HL-60 (cell line): ENCODE measurements around the gene NPHP4.

Experiments used
- DNase-seq, 2 experiments: peaks; one replicate each; pipeline ENCODE4 v3.0.0-alpha.2; 2010 to 2020; ENCODE audit warnings: low read depth in 1 of 2, low spot score in 1 of 2
- H3K27ac ChIP-seq: fragments of 250-450 bp; sonication (Bioruptor Pico); replicated peaks from 2 replicates; pipeline ENCODE4 v1.5.1; 2020; ENCODE audit warnings: mild to moderate bottlenecking, moderate library complexity
- H3K27me3 ChIP-seq: fragments of 250-450 bp; sonication (Bioruptor Pico); 2 replicates; pipeline ENCODE4 v1.5.1; 2021; ENCODE audit warnings: mild to moderate bottlenecking, moderate library complexity; ENCODE audit not compliant: insufficient read depth, poor library complexity, severe bottlenecking
- H3K4me3 ChIP-seq: replicated peaks from 2 replicates; pipeline ENCODE4 v1.5.1; 2011; ENCODE audit warnings: mild to moderate bottlenecking, control low read depth, low read length; ENCODE audit not compliant: insufficient read depth
- GABPA ChIP-seq: IDR thresholded peaks from 2 replicates; pipeline ENCODE4 v1.6.1; 2012; ENCODE audit warnings: low read depth
- POLR2AphosphoS5 ChIP-seq: IDR thresholded peaks from 2 replicates; pipeline ENCODE4 v1.6.1; 2012; ENCODE audit warnings: low read depth
- SPI1 ChIP-seq: IDR thresholded peaks from 2 replicates; pipeline ENCODE4 v1.6.1; 2012; ENCODE audit warnings: low read depth, mild to moderate bottlenecking, borderline replicate concordance
- TF ChIP-seq, protein P1 (sequence below): IDR thresholded peaks from one replicate; pipeline ENCODE4 v1.5.1; 2011; ENCODE audit warnings: low read length, control low read depth, inconsistent platforms; ENCODE audit not compliant: insufficient read depth
- TF ChIP-seq, protein P2 (sequence below): IDR thresholded peaks from 2 replicates; pipeline ENCODE4 v1.6.1; 2012; ENCODE audit warnings: low read depth; ENCODE audit not compliant: insufficient replicate concordance

Gene NPHP4

DNA sequence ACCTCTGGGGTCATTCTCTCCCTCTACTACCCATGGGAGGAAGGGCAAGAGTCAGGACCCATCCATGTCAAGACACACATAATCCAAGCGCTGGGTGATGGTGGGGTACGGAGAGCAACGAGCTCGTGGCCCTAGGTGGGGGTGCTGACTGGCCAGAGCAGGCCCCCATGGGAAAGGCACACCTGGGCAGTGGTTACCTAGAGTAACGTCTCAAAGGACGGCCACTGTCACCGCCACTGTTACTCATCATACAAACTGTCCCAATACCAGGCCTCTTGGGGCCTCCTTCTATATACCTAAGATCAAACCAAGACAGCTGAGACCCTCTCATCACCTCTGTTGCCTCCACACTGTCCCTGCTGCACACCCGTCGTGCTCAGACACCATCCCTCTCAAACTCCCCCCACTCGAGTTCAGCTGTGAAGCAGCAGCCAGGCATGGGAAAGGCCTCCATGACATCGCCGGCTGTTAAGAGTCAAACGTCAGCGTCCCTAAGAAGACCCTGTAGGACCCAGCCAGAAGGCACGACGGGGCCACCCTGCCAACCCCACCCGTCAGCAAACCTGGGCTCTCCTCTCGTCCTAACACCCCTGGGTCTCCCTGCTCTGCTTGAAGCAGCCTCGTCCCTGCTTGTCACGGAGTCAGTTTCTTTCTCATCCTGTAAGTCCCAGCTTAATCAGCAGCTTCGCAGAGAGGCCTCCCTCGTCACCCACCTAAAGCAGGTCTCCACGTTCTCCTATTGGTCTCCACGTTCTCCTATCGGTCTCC is 15.3 kb downstream of the NPHP4 start:
- TF ChIP-seq, protein P1, sequence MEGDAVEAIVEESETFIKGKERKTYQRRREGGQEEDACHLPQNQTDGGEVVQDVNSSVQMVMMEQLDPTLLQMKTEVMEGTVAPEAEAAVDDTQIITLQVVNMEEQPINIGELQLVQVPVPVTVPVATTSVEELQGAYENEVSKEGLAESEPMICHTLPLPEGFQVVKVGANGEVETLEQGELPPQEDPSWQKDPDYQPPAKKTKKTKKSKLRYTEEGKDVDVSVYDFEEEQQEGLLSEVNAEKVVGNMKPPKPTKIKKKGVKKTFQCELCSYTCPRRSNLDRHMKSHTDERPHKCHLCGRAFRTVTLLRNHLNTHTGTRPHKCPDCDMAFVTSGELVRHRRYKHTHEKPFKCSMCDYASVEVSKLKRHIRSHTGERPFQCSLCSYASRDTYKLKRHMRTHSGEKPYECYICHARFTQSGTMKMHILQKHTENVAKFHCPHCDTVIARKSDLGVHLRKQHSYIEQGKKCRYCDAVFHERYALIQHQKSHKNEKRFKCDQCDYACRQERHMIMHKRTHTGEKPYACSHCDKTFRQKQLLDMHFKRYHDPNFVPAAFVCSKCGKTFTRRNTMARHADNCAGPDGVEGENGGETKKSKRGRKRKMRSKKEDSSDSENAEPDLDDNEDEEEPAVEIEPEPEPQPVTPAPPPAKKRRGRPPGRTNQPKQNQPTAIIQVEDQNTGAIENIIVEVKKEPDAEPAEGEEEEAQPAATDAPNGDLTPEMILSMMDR = no peak
- TF ChIP-seq POLR2AphosphoS5 (no peak), SPI1 (no peak), GABPA (no peak)
- TF ChIP-seq, protein P2, sequence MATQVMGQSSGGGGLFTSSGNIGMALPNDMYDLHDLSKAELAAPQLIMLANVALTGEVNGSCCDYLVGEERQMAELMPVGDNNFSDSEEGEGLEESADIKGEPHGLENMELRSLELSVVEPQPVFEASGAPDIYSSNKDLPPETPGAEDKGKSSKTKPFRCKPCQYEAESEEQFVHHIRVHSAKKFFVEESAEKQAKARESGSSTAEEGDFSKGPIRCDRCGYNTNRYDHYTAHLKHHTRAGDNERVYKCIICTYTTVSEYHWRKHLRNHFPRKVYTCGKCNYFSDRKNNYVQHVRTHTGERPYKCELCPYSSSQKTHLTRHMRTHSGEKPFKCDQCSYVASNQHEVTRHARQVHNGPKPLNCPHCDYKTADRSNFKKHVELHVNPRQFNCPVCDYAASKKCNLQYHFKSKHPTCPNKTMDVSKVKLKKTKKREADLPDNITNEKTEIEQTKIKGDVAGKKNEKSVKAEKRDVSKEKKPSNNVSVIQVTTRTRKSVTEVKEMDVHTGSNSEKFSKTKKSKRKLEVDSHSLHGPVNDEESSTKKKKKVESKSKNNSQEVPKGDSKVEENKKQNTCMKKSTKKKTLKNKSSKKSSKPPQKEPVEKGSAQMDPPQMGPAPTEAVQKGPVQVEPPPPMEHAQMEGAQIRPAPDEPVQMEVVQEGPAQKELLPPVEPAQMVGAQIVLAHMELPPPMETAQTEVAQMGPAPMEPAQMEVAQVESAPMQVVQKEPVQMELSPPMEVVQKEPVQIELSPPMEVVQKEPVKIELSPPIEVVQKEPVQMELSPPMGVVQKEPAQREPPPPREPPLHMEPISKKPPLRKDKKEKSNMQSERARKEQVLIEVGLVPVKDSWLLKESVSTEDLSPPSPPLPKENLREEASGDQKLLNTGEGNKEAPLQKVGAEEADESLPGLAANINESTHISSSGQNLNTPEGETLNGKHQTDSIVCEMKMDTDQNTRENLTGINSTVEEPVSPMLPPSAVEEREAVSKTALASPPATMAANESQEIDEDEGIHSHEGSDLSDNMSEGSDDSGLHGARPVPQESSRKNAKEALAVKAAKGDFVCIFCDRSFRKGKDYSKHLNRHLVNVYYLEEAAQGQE = no peak
- H3K4me3 ChIP-seq = no peak overlapping the region

DNA sequence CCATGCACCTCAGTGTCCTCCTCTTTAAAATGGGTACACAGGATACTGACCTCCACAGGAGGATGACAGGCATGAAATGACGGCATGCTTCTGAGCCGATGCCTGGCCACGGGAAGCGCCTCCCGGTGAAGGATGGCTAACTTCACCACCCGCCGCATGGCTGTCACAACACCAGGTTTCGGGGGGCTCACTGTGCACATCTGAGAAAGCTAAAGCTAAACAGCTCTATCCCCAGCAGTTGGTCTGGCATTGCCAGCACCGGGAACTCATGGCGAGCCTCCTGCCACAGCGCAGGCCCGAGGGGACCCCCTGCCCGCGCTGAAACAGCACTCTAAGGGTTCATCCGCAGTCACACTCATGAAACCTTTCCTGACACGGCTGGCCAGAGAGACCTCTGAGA is 16.0 kb downstream of the NPHP4 start:
- Histone ChIP-seq H3K4me3 (peak overlapping the region; percentile 25; the same call in 1 of the 2 replicates), H3K27me3 (no peaks in the 10 kb centered on the region)
- TF ChIP-seq SPI1 (no peak), POLR2AphosphoS5 (no peak)
- TF ChIP-seq, protein P2 = no peak

More for the DNA sequence above, 15.3 kb downstream of the NPHP4 start:
- DNase-seq = no peak
- Histone ChIP-seq H3K27ac (peak overlapping the region; percentile 93; the same call in 1 of the 2 replicates), H3K27me3 (no peaks in the 10 kb centered on the region)

DNA sequence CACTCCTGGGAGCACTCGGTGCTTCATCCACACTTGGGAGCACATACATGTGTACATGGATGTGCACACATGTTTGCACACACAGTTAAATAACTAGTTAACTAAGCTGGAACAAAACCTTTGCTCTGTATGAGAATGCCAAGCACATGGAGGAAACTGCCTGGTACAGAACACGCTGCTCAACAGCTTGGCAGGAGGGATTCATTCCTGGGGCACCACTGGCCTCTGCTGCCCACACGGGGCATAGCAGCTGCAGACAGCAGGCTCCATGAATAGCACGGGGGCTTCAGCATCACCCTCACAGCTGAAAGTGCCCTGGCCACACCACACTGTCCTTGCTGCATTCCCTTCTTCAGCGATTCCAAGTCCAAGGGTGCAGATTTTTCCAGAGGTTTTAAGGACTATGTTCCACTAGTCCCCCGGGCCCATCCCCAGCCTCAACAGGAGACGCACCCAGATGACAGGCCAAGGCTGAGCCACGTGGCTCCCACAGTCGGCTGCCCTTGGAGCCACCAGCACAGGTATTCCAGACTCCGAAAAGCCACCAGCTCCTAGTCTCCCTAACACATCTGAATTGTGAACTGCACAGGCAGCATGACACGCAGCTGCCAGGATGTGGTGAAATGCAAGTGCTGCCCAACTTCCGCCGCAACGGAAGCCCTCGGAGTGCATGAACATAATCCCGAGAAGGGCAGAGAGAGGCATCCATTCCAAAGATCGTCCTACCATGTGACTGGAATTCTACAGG is 16.9 kb downstream of the NPHP4 start:
- TF ChIP-seq, protein P2 = peak; percentile 56
- TF ChIP-seq, protein P1 = peak; percentile 99
- TF ChIP-seq GABPA (peak; percentile 85), POLR2AphosphoS5 (peak; percentile 94), SPI1 (peak; percentile 23; the same call in 1 of the 2 replicates)
- peak overlapping the region; percentile 93 for H3K27ac ChIP-seq
- DNase-seq = peak; percentile 64 to 90
- H3K27me3 ChIP-seq = no peaks in the 10 kb centered on the region
- H3K4me3 ChIP-seq = peak overlapping the region; percentile 25

More for the DNA sequence above, 16.0 kb downstream of the NPHP4 start:
- DNase-seq = no peak
- H3K27ac ChIP-seq = peak overlapping the region; percentile 93
